HL-60 (cell line): Measurements from ENCODE around the gene HIF1A.

Experiments
- DNase-seq, 2 experiments: peaks; one replicate each; pipeline ENCODE4 v3.0.0-alpha.2; 2010 to 2020; ENCODE audit warnings: low read depth in 1 of 2, low spot score in 1 of 2
- H3K27ac ChIP-seq: fragments of 250-450 bp; sonication (Bioruptor Pico); replicated peaks from 2 replicates; pipeline ENCODE4 v1.5.1; 2020; ENCODE audit warnings: mild to moderate bottlenecking, moderate library complexity
- H3K27me3 ChIP-seq: fragments of 250-450 bp; sonication (Bioruptor Pico); 2 replicates; pipeline ENCODE4 v1.5.1; 2021; ENCODE audit warnings: mild to moderate bottlenecking, moderate library complexity; ENCODE audit not compliant: insufficient read depth, poor library complexity, severe bottlenecking
- H3K4me3 ChIP-seq: replicated peaks from 2 replicates; pipeline ENCODE4 v1.5.1; 2011; ENCODE audit warnings: mild to moderate bottlenecking, control low read depth, low read length; ENCODE audit not compliant: insufficient read depth
- GABPA ChIP-seq: IDR thresholded peaks from 2 replicates; pipeline ENCODE4 v1.6.1; 2012; ENCODE audit warnings: low read depth
- POLR2AphosphoS5 ChIP-seq: IDR thresholded peaks from 2 replicates; pipeline ENCODE4 v1.6.1; 2012; ENCODE audit warnings: low read depth
- SPI1 ChIP-seq: IDR thresholded peaks from 2 replicates; pipeline ENCODE4 v1.6.1; 2012; ENCODE audit warnings: low read depth, mild to moderate bottlenecking, borderline replicate concordance
- TF ChIP-seq, protein P1 (sequence below): IDR thresholded peaks from one replicate; pipeline ENCODE4 v1.5.1; 2011; ENCODE audit warnings: low read length, control low read depth, inconsistent platforms; ENCODE audit not compliant: insufficient read depth
- TF ChIP-seq, protein P2 (sequence below): IDR thresholded peaks from 2 replicates; pipeline ENCODE4 v1.6.1; 2012; ENCODE audit warnings: low read depth; ENCODE audit not compliant: insufficient replicate concordance

The HIF1A gene

DNA sequence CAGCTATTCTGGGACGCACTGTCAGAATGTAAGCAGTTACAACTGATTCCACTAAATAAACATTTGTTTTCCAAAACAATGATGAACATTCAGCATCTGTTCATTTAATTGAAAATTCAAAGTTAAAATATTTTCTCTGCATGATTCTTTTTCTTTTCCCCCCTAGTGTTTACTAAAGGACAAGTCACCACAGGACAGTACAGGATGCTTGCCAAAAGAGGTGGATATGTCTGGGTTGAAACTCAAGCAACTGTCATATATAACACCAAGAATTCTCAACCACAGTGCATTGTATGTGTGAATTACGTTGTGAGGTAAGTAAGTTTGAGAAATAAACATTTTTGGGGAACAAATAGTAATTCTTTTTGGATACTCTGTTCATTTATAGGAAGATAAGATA lies 38.7 kb downstream of the HIF1A start:
- TF ChIP-seq GABPA (no peak), POLR2AphosphoS5 (no peak), SPI1 (no peak)
- TF ChIP-seq, protein P1, sequence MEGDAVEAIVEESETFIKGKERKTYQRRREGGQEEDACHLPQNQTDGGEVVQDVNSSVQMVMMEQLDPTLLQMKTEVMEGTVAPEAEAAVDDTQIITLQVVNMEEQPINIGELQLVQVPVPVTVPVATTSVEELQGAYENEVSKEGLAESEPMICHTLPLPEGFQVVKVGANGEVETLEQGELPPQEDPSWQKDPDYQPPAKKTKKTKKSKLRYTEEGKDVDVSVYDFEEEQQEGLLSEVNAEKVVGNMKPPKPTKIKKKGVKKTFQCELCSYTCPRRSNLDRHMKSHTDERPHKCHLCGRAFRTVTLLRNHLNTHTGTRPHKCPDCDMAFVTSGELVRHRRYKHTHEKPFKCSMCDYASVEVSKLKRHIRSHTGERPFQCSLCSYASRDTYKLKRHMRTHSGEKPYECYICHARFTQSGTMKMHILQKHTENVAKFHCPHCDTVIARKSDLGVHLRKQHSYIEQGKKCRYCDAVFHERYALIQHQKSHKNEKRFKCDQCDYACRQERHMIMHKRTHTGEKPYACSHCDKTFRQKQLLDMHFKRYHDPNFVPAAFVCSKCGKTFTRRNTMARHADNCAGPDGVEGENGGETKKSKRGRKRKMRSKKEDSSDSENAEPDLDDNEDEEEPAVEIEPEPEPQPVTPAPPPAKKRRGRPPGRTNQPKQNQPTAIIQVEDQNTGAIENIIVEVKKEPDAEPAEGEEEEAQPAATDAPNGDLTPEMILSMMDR, result no peak
- TF ChIP-seq, protein P2, sequence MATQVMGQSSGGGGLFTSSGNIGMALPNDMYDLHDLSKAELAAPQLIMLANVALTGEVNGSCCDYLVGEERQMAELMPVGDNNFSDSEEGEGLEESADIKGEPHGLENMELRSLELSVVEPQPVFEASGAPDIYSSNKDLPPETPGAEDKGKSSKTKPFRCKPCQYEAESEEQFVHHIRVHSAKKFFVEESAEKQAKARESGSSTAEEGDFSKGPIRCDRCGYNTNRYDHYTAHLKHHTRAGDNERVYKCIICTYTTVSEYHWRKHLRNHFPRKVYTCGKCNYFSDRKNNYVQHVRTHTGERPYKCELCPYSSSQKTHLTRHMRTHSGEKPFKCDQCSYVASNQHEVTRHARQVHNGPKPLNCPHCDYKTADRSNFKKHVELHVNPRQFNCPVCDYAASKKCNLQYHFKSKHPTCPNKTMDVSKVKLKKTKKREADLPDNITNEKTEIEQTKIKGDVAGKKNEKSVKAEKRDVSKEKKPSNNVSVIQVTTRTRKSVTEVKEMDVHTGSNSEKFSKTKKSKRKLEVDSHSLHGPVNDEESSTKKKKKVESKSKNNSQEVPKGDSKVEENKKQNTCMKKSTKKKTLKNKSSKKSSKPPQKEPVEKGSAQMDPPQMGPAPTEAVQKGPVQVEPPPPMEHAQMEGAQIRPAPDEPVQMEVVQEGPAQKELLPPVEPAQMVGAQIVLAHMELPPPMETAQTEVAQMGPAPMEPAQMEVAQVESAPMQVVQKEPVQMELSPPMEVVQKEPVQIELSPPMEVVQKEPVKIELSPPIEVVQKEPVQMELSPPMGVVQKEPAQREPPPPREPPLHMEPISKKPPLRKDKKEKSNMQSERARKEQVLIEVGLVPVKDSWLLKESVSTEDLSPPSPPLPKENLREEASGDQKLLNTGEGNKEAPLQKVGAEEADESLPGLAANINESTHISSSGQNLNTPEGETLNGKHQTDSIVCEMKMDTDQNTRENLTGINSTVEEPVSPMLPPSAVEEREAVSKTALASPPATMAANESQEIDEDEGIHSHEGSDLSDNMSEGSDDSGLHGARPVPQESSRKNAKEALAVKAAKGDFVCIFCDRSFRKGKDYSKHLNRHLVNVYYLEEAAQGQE, result no peak
- Histone ChIP-seq H3K27ac (no peak overlapping the region), H3K27me3 (no peaks in the 10 kb centered on the region)

DNA sequence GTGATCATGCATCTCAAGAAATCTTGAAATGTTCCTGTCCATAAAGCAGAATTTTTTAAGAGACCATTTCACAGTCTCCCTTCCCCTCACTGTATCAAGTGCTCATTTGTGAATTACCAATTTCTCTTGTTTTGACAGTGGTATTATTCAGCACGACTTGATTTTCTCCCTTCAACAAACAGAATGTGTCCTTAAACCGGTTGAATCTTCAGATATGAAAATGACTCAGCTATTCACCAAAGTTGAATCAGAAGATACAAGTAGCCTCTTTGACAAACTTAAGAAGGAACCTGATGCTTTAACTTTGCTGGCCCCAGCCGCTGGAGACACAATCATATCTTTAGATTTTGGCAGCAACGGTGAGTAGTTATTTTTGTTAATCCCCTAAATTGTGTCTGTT lies 41.4 kb downstream of the HIF1A start:
- Histone ChIP-seq H3K4me3 (no peak overlapping the region), H3K27ac (no peak overlapping the region), H3K27me3 (no peaks in the 10 kb centered on the region)
- no peak for DNase-seq
- TF ChIP-seq, protein P1, result no peak
- TF ChIP-seq SPI1, result no peak
- TF ChIP-seq GABPA, result no peak
- TF ChIP-seq, protein P2, result no peak
- TF ChIP-seq POLR2AphosphoS5, result no peak

More for the DNA sequence above, 38.7 kb downstream of the HIF1A start:
- no peak for DNase-seq
- H3K4me3 ChIP-seq, result no peak overlapping the region

DNA sequence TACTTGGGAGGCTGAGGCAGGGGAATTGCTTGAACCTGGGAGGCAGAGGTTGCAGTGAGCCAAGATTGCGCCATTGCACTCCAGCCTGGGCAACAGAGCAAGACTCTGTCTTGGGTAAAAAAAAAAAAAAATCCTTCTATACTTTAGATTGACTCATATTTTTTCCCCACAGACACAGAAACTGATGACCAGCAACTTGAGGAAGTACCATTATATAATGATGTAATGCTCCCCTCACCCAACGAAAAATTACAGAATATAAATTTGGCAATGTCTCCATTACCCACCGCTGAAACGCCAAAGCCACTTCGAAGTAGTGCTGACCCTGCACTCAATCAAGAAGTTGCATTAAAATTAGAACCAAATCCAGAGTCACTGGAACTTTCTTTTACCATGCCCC lies 42.6 kb downstream of the HIF1A start:
- Histone ChIP-seq H3K27me3 (no peaks in the 10 kb centered on the region), H3K27ac (no peak overlapping the region), H3K4me3 (no peak overlapping the region)
- DNase-seq, result peak in 1 of 2 experiments; percentile 0
- TF ChIP-seq, protein P1, result no peak
- TF ChIP-seq, protein P2, result no peak
- TF ChIP-seq SPI1 (no peak), POLR2AphosphoS5 (no peak), GABPA (no peak)
